Measurements from ENCODE around the gene WWP2.

WWP2 gene

GRCh38 chr16:69859105-69859989, 97.2 kb downstream of the WWP2 start:
- FAIRE-seq: no peak

GRCh38 chr16:69860233-69861231, 98.4 kb downstream of the WWP2 start:
- FAIRE-seq: no peak

- FAIRE-seq: no peak
Observed at GRCh38 chr16:69861292-69862030, 99.3 kb downstream of the WWP2 start.

- no peak for FAIRE-seq
Observed at GRCh38 chr16:69863401-69864281, 101.5 kb downstream of the WWP2 start.

- no peak for FAIRE-seq
Observed at GRCh38 chr16:69865701-69866100, 103.6 kb downstream of the WWP2 start.

GRCh38 chr16:69867784-69868560, 105.8 kb downstream of the WWP2 start:
- no peak for FAIRE-seq

- no peak for FAIRE-seq
Observed at GRCh38 chr16:69870761-69871160, 108.6 kb downstream of the WWP2 start.

- FAIRE-seq: no peak
Observed at GRCh38 chr16:69871708-69872107, 109.6 kb downstream of the WWP2 start.

- no peak for FAIRE-seq
Observed at GRCh38 chr16:69872888-69873287, 110.8 kb downstream of the WWP2 start.

- FAIRE-seq: no peak
Observed at GRCh38 chr16:69873783-69874182, 111.7 kb downstream of the WWP2 start.

- no peak for FAIRE-seq
Observed at GRCh38 chr16:69874271-69874670, 112.1 kb downstream of the WWP2 start.

- FAIRE-seq: no peak
Observed at GRCh38 chr16:69880640-69881133, 118.6 kb downstream of the WWP2 start.

- FAIRE-seq: no peak
Observed at GRCh38 chr16:69881141-69881540, 119.0 kb downstream of the WWP2 start.

GRCh38 chr16:69883744-69884143, 121.6 kb downstream of the WWP2 start:
- no peak for FAIRE-seq

GRCh38 chr16:69885722-69886121, 123.6 kb downstream of the WWP2 start:
- FAIRE-seq: no peak

GRCh38 chr16:69886726-69887125, 124.6 kb downstream of the WWP2 start:
- FAIRE-seq: no peak

GRCh38 chr16:69888005-69888590, 126.0 kb downstream of the WWP2 start:
- no peak for FAIRE-seq

- no peak for FAIRE-seq
Observed at GRCh38 chr16:69889295-69889964, 127.3 kb downstream of the WWP2 start.

- no peak for FAIRE-seq
Observed at GRCh38 chr16:69890114-69890891, 128.2 kb downstream of the WWP2 start.
